Activated naive CD4-positive, alpha-beta T cell treated with anti-CD3 and anti-CD28 coated beads for 36 hours (primary cell): ENCODE measurements around the gene DIS3L. TPM values are rescaled to one million over a fixed set of nuclear protein-coding genes. Genes with fewer than 3 reads are reported as not detected.
"Not testable (repeated sequence)": the region's sequence is repeated elsewhere in the genome, so short reads cannot be mapped to it uniquely, and the experiment has no call there.

Source experiments
- CTCF ChIA-PET: fragments of 350-600 bp; sonication (Branson Sonifier 250); formaldehyde crosslinking; loops from one replicate; lab custom pipeline; 2021; ENCODE audit warnings: antibody characterized with exemption; lab: Charles Lee
- DNase-seq: peaks from one replicate; pipeline ENCODE4 v3.0.0-alpha.2; 2020
- H3K27ac Mint-ChIP-seq: one replicate; pipeline ENCODE4 v1.8.0; 2021; ENCODE audit warnings: mild to moderate bottlenecking, mixed read lengths
- H3K27me3 Mint-ChIP-seq: one replicate; pipeline ENCODE4 v1.8.0; 2021; ENCODE audit warnings: low read depth, mixed read lengths
- H3K36me3 Mint-ChIP-seq: one replicate; pipeline ENCODE4 v1.8.0; 2021; ENCODE audit warnings: low read depth, mixed read lengths
- H3K4me1 Mint-ChIP-seq: one replicate; pipeline ENCODE4 v1.8.0; 2021; ENCODE audit warnings: low read depth, mixed read lengths
- H3K4me3 Mint-ChIP-seq: one replicate; pipeline ENCODE4 v1.8.0; 2021; ENCODE audit warnings: mild to moderate bottlenecking, moderate library complexity, mixed read lengths
- H3K9me3 Mint-ChIP-seq: one replicate; pipeline ENCODE4 v1.8.0; 2021; ENCODE audit warnings: mixed read lengths
- intact Hi-C: fragments of 100-400 bp; cut with micrococcal nuclease; formaldehyde crosslinking; loops from one replicate; pipeline ENCODE4 v1.15.1; 2023
- total RNA-seq, 2 experiments: library from RNA; stranded (reverse); gene quantifications; one replicate each; pipeline ENCODE4 v1.2.3, GENCODE V29; 2021

DIS3L gene
- total RNA-seq, 2 experiments from 2014 or later: 24.0 to 24.6 TPM

GRCh38 chr15:66254951-66255676, 38.3 kb upstream of the DIS3L start:
- Mint-ChIP-seq H3K36me3 (no peaks in the 10 kb centered on the region), H3K27ac (no peak overlapping the region), H3K27me3 (peaks cover 52% of the 10 kb centered on the region), H3K4me1 (peaks cover 10% of the 10 kb centered on the region), H3K4me3 (no peak overlapping the region), H3K9me3 (no peaks in the 10 kb centered on the region)
- intact Hi-C loops: no loop called here
- DNase-seq: no peak
- CTCF ChIA-PET: no interaction called here

GRCh38 chr15:66256692-66257091, 36.7 kb upstream of the DIS3L start:
- no peaks in the 10 kb centered on the region for H3K9me3 Mint-ChIP-seq
- H3K27me3 Mint-ChIP-seq: peaks cover 40% of the 10 kb centered on the region

GRCh38 chr15:66261056-66261455, 32.3 kb upstream of the DIS3L start:
- no peaks in the 10 kb centered on the region for H3K4me1 Mint-ChIP-seq
- H3K27me3 Mint-ChIP-seq: peaks cover 18% of the 10 kb centered on the region
- H3K36me3 Mint-ChIP-seq: peaks cover 2% of the 10 kb centered on the region
- CTCF ChIA-PET: interaction anchor here (1.0 kb wide), 1 partner anchor 28 kb away, joined by 4 read pairs; no protein-coding TSS in a partner anchor
- peaks cover 9% of the 10 kb centered on the region for H3K9me3 Mint-ChIP-seq
- intact Hi-C loops: no loop called here
- no peak overlapping the region for H3K4me3 Mint-ChIP-seq
- no peak overlapping the region for H3K27ac Mint-ChIP-seq
- no peak for DNase-seq

More at GRCh38 chr15:66256692-66257091, 36.7 kb upstream of the DIS3L start:
- H3K4me1 Mint-ChIP-seq: peaks cover 9% of the 10 kb centered on the region
- intact Hi-C loops: no loop called here
- CTCF ChIA-PET: no interaction called here
- DNase-seq: no peak
- no peak overlapping the region for H3K4me3 Mint-ChIP-seq
- no peak overlapping the region for H3K27ac Mint-ChIP-seq
- H3K36me3 Mint-ChIP-seq: no peaks in the 10 kb centered on the region

GRCh38 chr15:66262837-66263236, 30.5 kb upstream of the DIS3L start:
- H3K4me3 Mint-ChIP-seq, DNase-seq, H3K4me1 Mint-ChIP-seq, H3K9me3 Mint-ChIP-seq, H3K27ac Mint-ChIP-seq, H3K36me3 Mint-ChIP-seq, CTCF ChIA-PET, intact Hi-C loops: not testable (repeated sequence)
- peaks cover 17% of the 10 kb centered on the region for H3K27me3 Mint-ChIP-seq

- Mint-ChIP-seq H3K36me3 (peaks cover 2% of the 10 kb centered on the region), H3K27me3 (peaks cover 17% of the 10 kb centered on the region), H3K9me3 (peaks cover 9% of the 10 kb centered on the region), H3K27ac (no peak overlapping the region), H3K4me1 (no peaks in the 10 kb centered on the region), H3K4me3 (no peak overlapping the region)
- no peak for DNase-seq
- CTCF ChIA-PET: no interaction called here
- intact Hi-C loops: no loop called here
Measured at GRCh38 chr15:66264859-66265513, 28.4 kb upstream of the DIS3L start.

GRCh38 chr15:66269326-66270090, 23.9 kb upstream of the DIS3L start:
- no peak overlapping the region for H3K27ac Mint-ChIP-seq
- H3K4me3 Mint-ChIP-seq: no peak overlapping the region
- no peaks in the 10 kb centered on the region for H3K9me3 Mint-ChIP-seq
- intact Hi-C loops: no loop called here
- no peaks in the 10 kb centered on the region for H3K36me3 Mint-ChIP-seq
- H3K27me3 Mint-ChIP-seq: peaks cover 5% of the 10 kb centered on the region
- CTCF ChIA-PET: no interaction called here
- DNase-seq: no peak
- peaks cover 6% of the 10 kb centered on the region for H3K4me1 Mint-ChIP-seq

- no peak overlapping the region for H3K27ac Mint-ChIP-seq
Measured at GRCh38 chr15:66270932-66271331, 22.4 kb upstream of the DIS3L start.

GRCh38 chr15:66275352-66275751, 18.0 kb upstream of the DIS3L start:
- Mint-ChIP-seq H3K9me3 (no peaks in the 10 kb centered on the region), H3K4me3 (no peak overlapping the region), H3K36me3 (no peaks in the 10 kb centered on the region), H3K27me3 (no peaks in the 10 kb centered on the region), H3K27ac (no peak overlapping the region), H3K4me1 (peaks cover 6% of the 10 kb centered on the region)
- intact Hi-C loops: no loop called here
- CTCF ChIA-PET: no interaction called here
- no peak for DNase-seq

More at GRCh38 chr15:66270932-66271331, 22.4 kb upstream of the DIS3L start:
- CTCF ChIA-PET: interaction anchor here (0.8 kb wide), 1 partner anchor 80 kb away, joined by 3 read pairs; no protein-coding TSS in a partner anchor
- H3K4me3 Mint-ChIP-seq: no peak overlapping the region
- intact Hi-C loops: no loop called here
- no peaks in the 10 kb centered on the region for H3K36me3 Mint-ChIP-seq
- H3K27me3 Mint-ChIP-seq: peaks cover 5% of the 10 kb centered on the region
- no peaks in the 10 kb centered on the region for H3K9me3 Mint-ChIP-seq
- peaks cover 6% of the 10 kb centered on the region for H3K4me1 Mint-ChIP-seq
- DNase-seq: no peak

GRCh38 chr15:66276546-66276945, 16.8 kb upstream of the DIS3L start:
- H3K4me1 Mint-ChIP-seq: no peaks in the 10 kb centered on the region
- no peaks in the 10 kb centered on the region for H3K9me3 Mint-ChIP-seq
- H3K27me3 Mint-ChIP-seq: no peaks in the 10 kb centered on the region
- DNase-seq: no peak
- H3K4me3 Mint-ChIP-seq: no peak overlapping the region
- intact Hi-C loops: no loop called here
- H3K27ac Mint-ChIP-seq: no peak overlapping the region
- no peaks in the 10 kb centered on the region for H3K36me3 Mint-ChIP-seq
- CTCF ChIA-PET: no interaction called here

- Mint-ChIP-seq H3K9me3 (no peaks in the 10 kb centered on the region), H3K4me3 (no peak overlapping the region), H3K27me3 (no peaks in the 10 kb centered on the region), H3K36me3 (no peaks in the 10 kb centered on the region), H3K4me1 (no peaks in the 10 kb centered on the region), H3K27ac (no peak overlapping the region)
- CTCF ChIA-PET: interaction anchor here (1.5 kb wide), 1 partner anchor 9 kb away, joined by 4 read pairs; no protein-coding TSS in a partner anchor
- intact Hi-C loops: no loop called here
- no peak for DNase-seq
Measured at GRCh38 chr15:66278056-66278455, 15.3 kb upstream of the DIS3L start.

- H3K4me1 Mint-ChIP-seq: no peaks in the 10 kb centered on the region
- H3K27me3 Mint-ChIP-seq: no peaks in the 10 kb centered on the region
- no peak overlapping the region for H3K4me3 Mint-ChIP-seq
- no peaks in the 10 kb centered on the region for H3K36me3 Mint-ChIP-seq
- no peak overlapping the region for H3K27ac Mint-ChIP-seq
- intact Hi-C loops: no loop called here
- DNase-seq: no peak
- no peaks in the 10 kb centered on the region for H3K9me3 Mint-ChIP-seq
- CTCF ChIA-PET: interaction anchor here (0.8 to 1.5 kb wide), 2 partner anchors 8 to 39 kb away, joined by 4 read pairs; no protein-coding TSS in a partner anchor
Measured at GRCh38 chr15:66278671-66279070, 14.7 kb upstream of the DIS3L start.

GRCh38 chr15:66284271-66284670, 9.1 kb upstream of the DIS3L start:
- no peak overlapping the region for H3K27ac Mint-ChIP-seq
- no peaks in the 10 kb centered on the region for H3K27me3 Mint-ChIP-seq
- CTCF ChIA-PET: interaction anchor here (0.9 kb wide), 1 partner anchor 258 kb away, joined by 3 read pairs; no protein-coding TSS in a partner anchor
- H3K4me1 Mint-ChIP-seq: peaks cover 2% of the 10 kb centered on the region
- H3K4me3 Mint-ChIP-seq: no peak overlapping the region
- no peaks in the 10 kb centered on the region for H3K9me3 Mint-ChIP-seq
- DNase-seq: no peak
- no peaks in the 10 kb centered on the region for H3K36me3 Mint-ChIP-seq
- intact Hi-C loops: no loop called here
